ENCODE results near the gene TDRD9.
"Not testable (repeated sequence)": the region's sequence is repeated elsewhere in the genome, so short reads cannot be mapped to it uniquely, and the experiment has no call there.

The TDRD9 gene

GRCh38 chr14:103910984-103911383 is 17.3 kb upstream of the TDRD9 start:
- no peak for TF ChIP-seq CTCF (IDR thresholded peaks at IDR 0.05; ENCODE audit: low read depth, low read length)
- peaks cover 28% of the 10 kb centered on the region for H3K36me3 ChIP-seq
- DNase-seq, result no peak
- no peaks in the 10 kb centered on the region for H3K9me3 ChIP-seq (ENCODE audit: severe bottlenecking)
- H3K4me3 ChIP-seq (ENCODE audit: low read depth, low read length), result no peak overlapping the region
- no peak overlapping the region for H3K27ac ChIP-seq
- no peaks in the 10 kb centered on the region for H3K27me3 ChIP-seq (ENCODE audit: insufficient read depth, low read depth, severe bottlenecking)

GRCh38 chr14:103915616-103916015 is 12.6 kb upstream of the TDRD9 start:
- DNase-seq, result no peak
- H3K27me3 ChIP-seq (ENCODE audit: insufficient read depth, low read depth, severe bottlenecking), result no peaks in the 10 kb centered on the region
- H3K4me3 ChIP-seq (ENCODE audit: low read depth, low read length), result no peak overlapping the region
- H3K9me3 ChIP-seq (ENCODE audit: severe bottlenecking), result no peaks in the 10 kb centered on the region
- H3K27ac ChIP-seq, result no peak overlapping the region
- H3K36me3 ChIP-seq, result peaks cover 45% of the 10 kb centered on the region
- no peak for TF ChIP-seq CTCF (IDR thresholded peaks at IDR 0.05; ENCODE audit: low read depth, low read length)

GRCh38 chr14:103916636-103917262 is 11.5 kb upstream of the TDRD9 start:
- no peak overlapping the region for H3K27ac ChIP-seq
- no peak for DNase-seq
- TF ChIP-seq CTCF (IDR thresholded peaks at IDR 0.05; ENCODE audit: low read depth, low read length), result no peak
- peaks cover 45% of the 10 kb centered on the region for H3K36me3 ChIP-seq
- no peaks in the 10 kb centered on the region for H3K27me3 ChIP-seq (ENCODE audit: insufficient read depth, low read depth, severe bottlenecking)
- H3K9me3 ChIP-seq (ENCODE audit: severe bottlenecking), result no peaks in the 10 kb centered on the region
- H3K4me3 ChIP-seq (ENCODE audit: low read depth, low read length), result no peak overlapping the region

- peak; percentile 93 for DNase-seq
- peak; percentile 98 for TF ChIP-seq CTCF (IDR thresholded peaks at IDR 0.05; ENCODE audit: low read depth, low read length)
- Histone ChIP-seq H3K36me3 (peaks cover 15% of the 10 kb centered on the region), H3K27me3 (ENCODE audit: insufficient read depth, low read depth, severe bottlenecking) (no peaks in the 10 kb centered on the region), H3K9me3 (ENCODE audit: severe bottlenecking) (no peaks in the 10 kb centered on the region), H3K27ac (peak overlapping the region; percentile 83), H3K4me3 (ENCODE audit: low read depth, low read length) (peak overlapping the region; percentile 100)
Observed at GRCh38 chr14:103920981-103921854, 7.0 kb upstream of the TDRD9 start.

- H3K27ac ChIP-seq, result not testable (repeated sequence)
Observed at GRCh38 chr14:103921855-103922200, 6.4 kb upstream of the TDRD9 start.

GRCh38 chr14:103923863-103924262 is 4.4 kb upstream of the TDRD9 start:
- no peak overlapping the region for H3K27ac ChIP-seq
- H3K9me3 ChIP-seq (ENCODE audit: severe bottlenecking), result no peaks in the 10 kb centered on the region
- H3K36me3 ChIP-seq, result no peaks in the 10 kb centered on the region; the same call in 1 of the 2 replicates
- H3K4me3 ChIP-seq (ENCODE audit: low read depth, low read length), result no peak overlapping the region
- DNase-seq, result no peak
- no peak for TF ChIP-seq CTCF (IDR thresholded peaks at IDR 0.05; ENCODE audit: low read depth, low read length)
- no peaks in the 10 kb centered on the region for H3K27me3 ChIP-seq (ENCODE audit: insufficient read depth, low read depth, severe bottlenecking)

More at GRCh38 chr14:103921855-103922200, 6.4 kb upstream of the TDRD9 start:
- not testable (repeated sequence) for H3K9me3 ChIP-seq (ENCODE audit: severe bottlenecking); H3K27me3 ChIP-seq (ENCODE audit: insufficient read depth, low read depth, severe bottlenecking); DNase-seq
- Histone ChIP-seq H3K36me3 (peaks cover 10% of the 10 kb centered on the region), H3K4me3 (ENCODE audit: low read depth, low read length) (peak overlapping the region; percentile 100)

All from WERI-Rb-1 (cell line).